ENCODE data around the gene CAPZA1.

Gene CAPZA1

GRCh38 chr1:112717263-112717873, 97.7 kb downstream of the CAPZA1 start:
- no peak for DNase-seq

- peak; percentile 78 for DNase-seq
Measured at GRCh38 chr1:112718691-112719418, 99.2 kb downstream of the CAPZA1 start.

- DNase-seq: no peak
Measured at GRCh38 chr1:112719706-112720105, 100.1 kb downstream of the CAPZA1 start.

- DNase-seq: no peak
Measured at GRCh38 chr1:112720800-112721199, 101.2 kb downstream of the CAPZA1 start.

Data from retina (tissue), 1 donor.